Neural cell (in vitro differentiated cells): ENCODE results near the gene THADA. TPM values are rescaled to one million over a fixed set of nuclear protein-coding genes. Genes with fewer than 3 reads are reported as not detected.

Experiments used
- H2AFZ ChIP-seq: fragments of 200-600, 300-800 bp; sonication (generic), shearing (Covaris generic); 2 replicates; pipeline ENCODE4 v1.6.0; 2014; ENCODE audit warnings: low read depth, mild to moderate bottlenecking, antibody characterized with exemption, low read length, moderate library complexity
- H3F3A ChIP-seq: fragments of 200-600 bp; shearing (Covaris generic); 2 replicates; pipeline ENCODE4 v1.6.1; 2016; ENCODE audit warnings: mild to moderate bottlenecking, moderate library complexity, mixed read lengths, antibody characterized with exemption, low read length; ENCODE audit not compliant: insufficient read depth, poor library complexity, severe bottlenecking
- H3K27ac ChIP-seq: fragments of 200-600, 300-800 bp; sonication (generic), shearing (Covaris generic); 2 replicates; pipeline ENCODE4 v1.5.1; 2014; ENCODE audit warnings: mild to moderate bottlenecking, low read length, moderate library complexity
- H3K27me3 ChIP-seq: fragments of 300-800, 200-600 bp; sonication (generic), shearing (Covaris generic); 2 replicates; pipeline ENCODE4 v1.6.0; 2014; ENCODE audit warnings: mild to moderate bottlenecking, low read depth, low read length, moderate library complexity; ENCODE audit not compliant: insufficient read depth
- H3K36me3 ChIP-seq: fragments of 300-800, 200-600 bp; sonication (generic), shearing (Covaris generic); 2 replicates; pipeline ENCODE4 v1.5.1; 2014; ENCODE audit warnings: mild to moderate bottlenecking, antibody characterized with exemption, low read length, moderate library complexity; ENCODE audit not compliant: insufficient read depth
- H3K4me2 ChIP-seq: fragments of 300-800, 200-600 bp; sonication (generic), shearing (Covaris generic); 2 replicates; pipeline ENCODE4 v1.6.0; 2014; ENCODE audit warnings: mild to moderate bottlenecking, low read length
- H3K4me3 ChIP-seq: fragments of 300-800, 200-600 bp; sonication (generic), shearing (Covaris generic); 2 replicates; pipeline ENCODE4 v1.5.1; 2014; ENCODE audit warnings: mild to moderate bottlenecking, low read length, moderate library complexity
- H3K79me2 ChIP-seq: fragments of 200-600 bp; shearing (Covaris generic); replicated peaks from 2 replicates; pipeline ENCODE4 v1.6.0; 2014; ENCODE audit warnings: mild to moderate bottlenecking, low read length, moderate library complexity; ENCODE audit not compliant: insufficient read depth
- H3K9ac ChIP-seq: fragments of 300-800, 200-600 bp; sonication (generic), shearing (Covaris generic); 2 replicates; pipeline ENCODE4 v1.6.1; 2016; ENCODE audit warnings: mild to moderate bottlenecking, low read length, mixed read lengths
- H3K9me2 ChIP-seq: fragments of 200-600 bp; shearing (Covaris generic); 2 replicates; pipeline ENCODE4 v1.6.1; 2016; ENCODE audit warnings: mild to moderate bottlenecking, low read length, mixed read lengths; ENCODE audit not compliant: insufficient read depth
- H3K9me3 ChIP-seq: fragments of 200-600, 300-800 bp; sonication (generic), shearing (Covaris generic); 2 replicates; pipeline ENCODE4 v1.6.1; 2016; ENCODE audit warnings: mild to moderate bottlenecking, mixed run types, low read length, moderate library complexity, mixed read lengths
- H4K20me1 ChIP-seq: fragments of 200-600 bp; shearing (Covaris generic); 2 replicates; pipeline ENCODE4 v1.6.1; 2016; ENCODE audit warnings: mild to moderate bottlenecking, mixed run types; ENCODE audit not compliant: insufficient read depth
- CTCF ChIP-seq: fragments of 450-650 bp; IDR thresholded peaks from 2 replicates; pipeline ENCODE4 v1.5.1; 2014; ENCODE audit warnings: antibody characterized with exemption, mild to moderate bottlenecking, moderate library complexity; ENCODE audit not compliant: poor library complexity, severe bottlenecking
- EP300 ChIP-seq: fragments of 450-650 bp; conservative IDR thresholded peaks from 2 replicates; pipeline ENCODE4 v1.6.1; 2014; ENCODE audit warnings: antibody characterized with exemption, mild to moderate bottlenecking, moderate library complexity; ENCODE audit not compliant: poor library complexity, severe bottlenecking
- EZH2 ChIP-seq: fragments of 200-600, 300-800 bp; shearing (Covaris generic), sonication (generic); IDR thresholded peaks from 2 replicates; pipeline ENCODE4 v1.6.1; 2014; ENCODE audit warnings: antibody characterized with exemption, low read length, borderline replicate concordance, mild to moderate bottlenecking; ENCODE audit not compliant: insufficient read depth, poor library complexity, severe bottlenecking
- MXI1 ChIP-seq: fragments of 450-650 bp; conservative IDR thresholded peaks from 2 replicates; pipeline ENCODE4 v1.6.1; 2014; ENCODE audit warnings: antibody characterized with exemption, mild to moderate bottlenecking; ENCODE audit not compliant: poor library complexity, severe bottlenecking
- POLR2AphosphoS5 ChIP-seq: IDR thresholded peaks from 2 replicates; pipeline ENCODE4 v1.6.1; 2012
- RAD21 ChIP-seq: fragments of 450-650 bp; conservative IDR thresholded peaks from 2 replicates; pipeline ENCODE4 v1.6.1; 2014; ENCODE audit warnings: antibody characterized with exemption, mild to moderate bottlenecking, moderate library complexity
- REST ChIP-seq: IDR thresholded peaks from 2 replicates; pipeline ENCODE4 v1.6.1; 2012; ENCODE audit warnings: borderline replicate concordance
- SMC3 ChIP-seq: fragments of 450-650 bp; conservative IDR thresholded peaks from 2 replicates; pipeline ENCODE4 v1.6.1; 2014; ENCODE audit warnings: antibody characterized with exemption, mild to moderate bottlenecking, moderate library complexity; ENCODE audit not compliant: poor library complexity
- TAF1 ChIP-seq: IDR thresholded peaks from 2 replicates; pipeline ENCODE4 v1.6.1; 2012; ENCODE audit warnings: low read depth
- polyA plus RNA-seq: library from polyadenylated mRNA; depleted of rRNA; stranded (reverse); fragments of >200 nt; gene quantifications from 2 replicates; pipeline ENCODE4 v1.2.3, GENCODE V29; 2014

The THADA gene
- polyA plus RNA-seq, 1 donor from 2014 or later = 8.5 TPM

DNA sequence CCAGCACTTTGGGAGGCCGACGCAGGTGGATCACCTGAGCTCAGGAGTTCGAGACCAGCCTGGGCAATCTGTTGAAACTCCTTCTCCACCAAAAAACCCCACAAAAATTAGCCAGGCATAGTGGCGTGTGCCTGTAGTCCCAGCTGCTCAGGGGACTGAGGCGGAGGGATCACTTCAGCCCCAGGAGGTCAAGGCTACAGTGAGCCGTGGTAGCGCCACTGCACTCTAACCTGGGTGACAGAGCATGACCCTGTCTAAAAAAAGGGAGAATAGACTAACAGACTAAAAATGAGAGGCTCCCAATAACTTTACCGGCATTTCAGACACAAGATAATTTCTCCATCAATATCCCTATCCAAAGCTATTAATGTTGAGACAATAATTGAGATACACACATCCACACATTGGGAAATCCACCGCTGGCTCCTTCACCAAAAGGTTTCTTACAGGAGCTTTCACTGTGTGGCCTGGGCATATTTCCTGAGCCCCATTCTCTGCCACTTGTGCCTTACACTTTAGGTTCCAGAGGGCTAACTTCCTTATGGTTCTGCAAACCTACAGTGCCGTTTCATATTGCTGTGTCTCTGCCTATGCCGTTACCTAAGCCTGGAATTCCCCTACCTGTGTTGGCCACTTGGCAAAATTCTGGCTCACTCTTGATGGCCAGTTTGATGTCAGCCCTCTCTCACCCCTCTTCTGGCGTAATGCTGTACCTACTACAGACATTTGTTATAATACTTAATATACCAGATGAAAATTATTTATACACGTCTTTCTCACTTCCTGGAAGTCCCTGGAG lies 253.7 kb downstream of the THADA start:
- TF ChIP-seq CTCF (no peak), POLR2AphosphoS5 (no peak), RAD21 (no peak), TAF1 (no peak), REST (no peak), EZH2 (no peak), SMC3 (no peak), MXI1 (no peak), EP300 (no peak)
- H3K9ac ChIP-seq = no peak overlapping the region
- no peak overlapping the region for H3K4me2 ChIP-seq

GRCh38 chr2:43340945-43341356 lies 254.9 kb downstream of the THADA start:
- H3K4me3 ChIP-seq = no peak overlapping the region
- no peak overlapping the region for H2AFZ ChIP-seq
- no peaks in the 10 kb centered on the region for H4K20me1 ChIP-seq
- H3K79me2 ChIP-seq = no peaks in the 10 kb centered on the region
- no peak overlapping the region for H3K4me2 ChIP-seq
- H3K36me3 ChIP-seq = no peaks in the 10 kb centered on the region
- no peaks in the 10 kb centered on the region for H3F3A ChIP-seq
- H3K27me3 ChIP-seq = no peaks in the 10 kb centered on the region
- TF ChIP-seq SMC3 (no peak), TAF1 (no peak), POLR2AphosphoS5 (no peak), CTCF (no peak), RAD21 (no peak), REST (no peak), MXI1 (no peak), EZH2 (no peak), EP300 (no peak)
- H3K9me3 ChIP-seq = no peaks in the 10 kb centered on the region
- no peak overlapping the region for H3K27ac ChIP-seq
- no peak overlapping the region for H3K9ac ChIP-seq
- H3K9me2 ChIP-seq = no peaks in the 10 kb centered on the region

More for the DNA sequence above, 253.7 kb downstream of the THADA start:
- no peak overlapping the region for H2AFZ ChIP-seq
- H3K9me3 ChIP-seq = no peaks in the 10 kb centered on the region
- no peaks in the 10 kb centered on the region for H3K79me2 ChIP-seq
- H4K20me1 ChIP-seq = no peaks in the 10 kb centered on the region
- H3K9me2 ChIP-seq = no peaks in the 10 kb centered on the region
- H3K4me3 ChIP-seq = no peak overlapping the region
- no peaks in the 10 kb centered on the region for H3K36me3 ChIP-seq
- H3F3A ChIP-seq = no peaks in the 10 kb centered on the region
- no peak overlapping the region for H3K27ac ChIP-seq
- no peaks in the 10 kb centered on the region for H3K27me3 ChIP-seq
